Brain pericyte (primary cell): ENCODE measurements around the gene INF2.

Experiments used
- DNase-seq: peaks from one replicate; pipeline ENCODE4 v3.0.0-alpha.2; 2012; ENCODE audit warnings: low read depth, low spot score

Gene INF2

GRCh38 chr14:104676694-104677511 lies 12.5 kb upstream of the INF2 start:
- no peak for DNase-seq

GRCh38 chr14:104677512-104678332 lies 11.7 kb upstream of the INF2 start:
- DNase-seq, result no peak

- DNase-seq, result no peak
These were observed 11.1 kb upstream of the INF2 start for GRCh38 chr14:104678346-104678745.

GRCh38 chr14:104678901-104679705 lies 10.3 kb upstream of the INF2 start:
- DNase-seq, result no peak

GRCh38 chr14:104680056-104680805 lies 9.2 kb upstream of the INF2 start:
- no peak for DNase-seq

GRCh38 chr14:104680806-104681688 lies 8.4 kb upstream of the INF2 start:
- DNase-seq, result no peak

GRCh38 chr14:104681689-104682074 lies 7.7 kb upstream of the INF2 start:
- DNase-seq, result no peak

- DNase-seq, result no peak
These were observed 7.3 kb upstream of the INF2 start for GRCh38 chr14:104682107-104682593.

GRCh38 chr14:104683653-104684448 lies 5.6 kb upstream of the INF2 start:
- DNase-seq, result no peak

GRCh38 chr14:104684449-104684821 lies 5.0 kb upstream of the INF2 start:
- DNase-seq, result no peak

- DNase-seq, result no peak
These were observed 4.0 kb upstream of the INF2 start for GRCh38 chr14:104685216-104685997.

- no peak for DNase-seq
These were observed 3.3 kb upstream of the INF2 start for GRCh38 chr14:104685998-104686610.

GRCh38 chr14:104686624-104687517 lies 2.5 kb upstream of the INF2 start:
- DNase-seq, result no peak

- no peak for DNase-seq
These were observed 1.6 kb upstream of the INF2 start for GRCh38 chr14:104687601-104688504.

- no peak for DNase-seq
These were observed 811 bp upstream of the INF2 start for GRCh38 chr14:104688505-104689108.
